Psoas muscle (tissue), 8 donors: ENCODE results near the gene SDR9C7. TPM values are rescaled to one million over a fixed set of nuclear protein-coding genes. Genes with fewer than 3 reads are reported as not detected.

ENCODE experiments used
- ATAC-seq, 4 donors: fragments of 200-7000 bp; cut with Tn5 transposase; one replicate each; pipeline ENCODE4 v1.9.1; 2020; ENCODE audit warnings: moderate library complexity in 3 of 4, mild to moderate bottlenecking in 2 of 4
- DNase-seq, 2 donors: peaks; one replicate each; pipeline ENCODE4 v3.0.0-alpha.2; 2020
- H3K27ac ChIP-seq: fragments of 200-600 bp; one replicate; pipeline ENCODE4 v1.8.0; 2022
- H3K27me3 ChIP-seq, 3 donors: fragments of 200-600 bp in 1 of 3; one replicate each; pipeline versions ENCODE4 v1.6.1 to v1.8.0; 2013 to 2022; ENCODE audit warnings: low read length in 2 of 3, mild to moderate bottlenecking in 2 of 3, moderate library complexity in 1 of 3; ENCODE audit not compliant: insufficient read depth in 3 of 3
- H3K36me3 ChIP-seq, 2 donors: fragments of 200-600 bp in 1 of 2; one replicate each; pipeline versions ENCODE4 v1.6.1 to v1.8.0; 2013 to 2022; ENCODE audit warnings: low read depth in 1 of 2, mild to moderate bottlenecking in 1 of 2, moderate library complexity in 1 of 2; ENCODE audit not compliant: insufficient read depth in 1 of 2
- H3K4me1 ChIP-seq: fragments of 200-600 bp; one replicate; pipeline ENCODE4 v1.8.0; 2022
- H3K4me3 ChIP-seq: fragments of 200-600 bp; one replicate; pipeline ENCODE4 v1.8.0; 2022; ENCODE audit warnings: mild to moderate bottlenecking
- H3K9me3 ChIP-seq: fragments of 200-600 bp; one replicate; pipeline ENCODE4 v1.8.0; 2022
- WGBS, 3 donors: extraction: QIAGEN DNeasy Blood & Tissue Kit; methylation state at CpG; one replicate each; pipeline versions ENCODE4 v1.1.6 to v1.1.7; 2013; 5-methylcytosine and 5-hydroxymethylcytosine counted together
- intact Hi-C, 2 donors: fragments of 100-400 bp; cut with DNase I; formaldehyde crosslinking; loops; one replicate each; pipeline versions ENCODE4 v1.11.0 to v1.14.2; 2022
- polyA plus RNA-seq, 3 donors: library from polyadenylated mRNA; stranded (reverse); fragments of 200-250 nt; gene quantifications; one replicate each; pipeline ENCODE4 v1.2.3, GENCODE V29; 2013
- total RNA-seq, 4 donors: library from RNA; stranded (reverse); fragmentation: NEBNext Ultra II Directional in 2 of 4; extraction: Animal tissue kit (Norgen Biotek cat#: 25700) in 2 of 4; gene quantifications; one replicate each; pipeline versions ENCODE4 v1.2.1 to v1.2.4, GENCODE V29; 2021 to 2023
- TF ChIP-seq, protein P1 (sequence below): fragments of 200-600 bp; IDR thresholded peaks from one replicate; pipeline ENCODE4 v1.8.0; 2022; ENCODE audit warnings: antibody characterized with exemption
- donor health status: healthy with polysubstance abuse.
- donor health status: DM: no; HTN: no; CAD: no; lungs with moderate emphysema.
- donor health status: Bipolar disorder and iron deficiency.
- donor health status: healthy.
- donor health status: DM: yes; HTN: yes; CAD: no.
- donor health status: DM: no; HTN: no; CAD: no.
- donor health status: DM: no; HTN: no; CAD: no.
- donor health status: DM: yes; HTN: yes; CAD: no.

The SDR9C7 gene
- total and polyA plus RNA-seq, 7 donors, result 0.07 to 0.97 (median 0.22) TPM; not detected in 1

- H3K4me1 ChIP-seq, result no peaks in the 10 kb centered on the region
- DNase-seq (no peak), ATAC-seq (no peak)
- intact Hi-C loops, result no loop called here
- peaks cover 14% of the 10 kb centered on the region for H3K9me3 ChIP-seq
- TF ChIP-seq, protein P1, sequence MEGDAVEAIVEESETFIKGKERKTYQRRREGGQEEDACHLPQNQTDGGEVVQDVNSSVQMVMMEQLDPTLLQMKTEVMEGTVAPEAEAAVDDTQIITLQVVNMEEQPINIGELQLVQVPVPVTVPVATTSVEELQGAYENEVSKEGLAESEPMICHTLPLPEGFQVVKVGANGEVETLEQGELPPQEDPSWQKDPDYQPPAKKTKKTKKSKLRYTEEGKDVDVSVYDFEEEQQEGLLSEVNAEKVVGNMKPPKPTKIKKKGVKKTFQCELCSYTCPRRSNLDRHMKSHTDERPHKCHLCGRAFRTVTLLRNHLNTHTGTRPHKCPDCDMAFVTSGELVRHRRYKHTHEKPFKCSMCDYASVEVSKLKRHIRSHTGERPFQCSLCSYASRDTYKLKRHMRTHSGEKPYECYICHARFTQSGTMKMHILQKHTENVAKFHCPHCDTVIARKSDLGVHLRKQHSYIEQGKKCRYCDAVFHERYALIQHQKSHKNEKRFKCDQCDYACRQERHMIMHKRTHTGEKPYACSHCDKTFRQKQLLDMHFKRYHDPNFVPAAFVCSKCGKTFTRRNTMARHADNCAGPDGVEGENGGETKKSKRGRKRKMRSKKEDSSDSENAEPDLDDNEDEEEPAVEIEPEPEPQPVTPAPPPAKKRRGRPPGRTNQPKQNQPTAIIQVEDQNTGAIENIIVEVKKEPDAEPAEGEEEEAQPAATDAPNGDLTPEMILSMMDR, result no peak
- H3K36me3 ChIP-seq, result no peaks in the 10 kb centered on the region
- no peak overlapping the region for H3K4me3 ChIP-seq
- no peak overlapping the region for H3K27ac ChIP-seq
- H3K27me3 ChIP-seq, result no peaks in the 10 kb centered on the region
These were observed 56.2 kb downstream of the SDR9C7 start for GRCh38 chr12:56878010-56878339.

DNA sequence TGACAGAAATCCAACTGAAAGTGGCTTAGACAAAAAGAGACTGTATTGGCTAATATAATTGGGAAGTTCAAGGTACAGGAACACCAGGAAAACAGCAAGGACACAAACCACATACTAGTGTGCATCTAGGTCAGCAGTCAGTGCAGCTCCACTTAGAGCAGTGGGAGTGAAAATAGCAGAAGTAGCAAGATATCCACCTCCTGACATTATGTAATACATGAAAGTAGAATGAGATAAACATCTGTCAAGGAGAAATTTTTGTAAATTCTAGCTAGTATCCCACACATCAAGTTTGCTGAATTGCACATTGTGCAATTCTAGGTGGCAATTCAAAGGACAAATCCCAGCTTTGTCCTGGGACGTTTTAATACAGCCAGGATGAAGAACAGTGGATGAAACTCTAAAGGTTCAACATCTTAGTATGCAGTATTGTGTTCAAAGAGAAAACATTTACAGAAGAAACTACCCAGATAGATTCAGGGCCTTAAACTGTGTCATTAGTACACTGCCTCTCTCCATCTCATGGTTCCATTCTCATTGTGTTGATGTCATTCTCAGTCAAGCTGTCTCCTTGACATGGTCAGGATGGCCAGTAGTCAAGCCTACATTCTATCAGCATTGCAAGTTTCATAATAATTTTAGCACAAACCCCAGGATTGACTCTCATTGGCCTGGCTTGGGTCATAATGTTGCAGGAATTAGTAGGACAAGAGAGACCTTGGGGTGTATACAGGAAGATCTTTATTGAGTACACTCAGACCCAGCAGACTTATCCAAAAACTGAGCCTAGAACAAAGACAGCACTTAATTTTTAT lies 56.8 kb downstream of the SDR9C7 start:
- no peak for DNase-seq
- Histone ChIP-seq H3K27me3 (no peaks in the 10 kb centered on the region), H3K4me3 (no peak overlapping the region), H3K27ac (no peak overlapping the region), H3K4me1 (no peaks in the 10 kb centered on the region), H3K36me3 (no peaks in the 10 kb centered on the region), H3K9me3 (peaks cover 10% of the 10 kb centered on the region)
- 22 to 62% (median 48%) methylated on average over 1 of the region's 1 CpG for WGBS, 3 donors
- TF ChIP-seq, protein P1, result no peak
- intact Hi-C loops, result no loop called here
- no peak for ATAC-seq

- no peak overlapping the region for H3K4me3 ChIP-seq
- DNase-seq, result no peak
These were observed 59.4 kb downstream of the SDR9C7 start for GRCh38 chr12:56874821-56875220.

GRCh38 chr12:56873382-56873781 lies 60.8 kb downstream of the SDR9C7 start:
- Histone ChIP-seq H3K4me3 (no peak overlapping the region), H3K27ac (no peak overlapping the region), H3K9me3 (no peaks in the 10 kb centered on the region), H3K4me1 (no peaks in the 10 kb centered on the region), H3K27me3 (no peaks in the 10 kb centered on the region), H3K36me3 (no peaks in the 10 kb centered on the region)
- intact Hi-C loops, result no loop called here
- TF ChIP-seq, protein P1, result no peak
- ATAC-seq (no peak), DNase-seq (no peak)
- 0 to 89% (median 0%) methylated on average over 1 of the region's 1 CpG for WGBS, 3 donors

More at GRCh38 chr12:56874821-56875220, 59.4 kb downstream of the SDR9C7 start:
- TF ChIP-seq, protein P1, result no peak
- Histone ChIP-seq H3K27ac (no peak overlapping the region), H3K9me3 (no peaks in the 10 kb centered on the region), H3K4me1 (no peaks in the 10 kb centered on the region), H3K36me3 (no peaks in the 10 kb centered on the region), H3K27me3 (no peaks in the 10 kb centered on the region)
- no peak for ATAC-seq
- 40 to 62% (median 45%) methylated on average over 1 of the region's 1 CpG for WGBS, 3 donors
- intact Hi-C loops, result no loop called here

Other genes with a start within 250 kb of the SDR9C7 start
- gene PTGES3, start 246.1 kb downstream of the SDR9C7 start, total RNA-seq, result 100 to 1,000 TPM; 118 to 192 (median 148) TPM
- gene PTGES3, start 246.1 kb downstream of the SDR9C7 start, polyA plus RNA-seq, result 100 to 1,000 TPM; 141 to 253 (median 165) TPM
- gene NACA, start 209.1 kb downstream of the SDR9C7 start, total RNA-seq, result 100 to 1,000 TPM; 434 to 719 (median 530) TPM
- 1,000 to 10,000 TPM in 1 of 3 donors, 100 to 1,000 TPM in 2; 483 to 1,147 (median 489) TPM for gene NACA, start 209.1 kb downstream of the SDR9C7 start, polyA plus RNA-seq
- 1 to 10 TPM; 2.3 to 4.8 (median 3.4) TPM for gene PRIM1, start 182.1 kb downstream of the SDR9C7 start, total RNA-seq
- gene PRIM1, start 182.1 kb downstream of the SDR9C7 start, polyA plus RNA-seq, result 1 to 10 TPM; 3.0 to 10.0 (median 6.3) TPM
- gene HSD17B6, start 171.1 kb downstream of the SDR9C7 start, total RNA-seq, result under 1 TPM in 3 of 4 donors, not detected in 1; 0.28 to 0.51 (median 0.36) TPM
- 1 to 10 TPM in 1 of 3 donors, under 1 TPM in 2; 0.14 to 4.5 (median 0.17) TPM for gene HSD17B6, start 171.1 kb downstream of the SDR9C7 start, polyA plus RNA-seq
- under 1 TPM; 0.20 to 0.52 (median 0.40) TPM for gene RDH16, start 23.2 kb upstream of the SDR9C7 start, total RNA-seq
- gene RDH16, start 23.2 kb upstream of the SDR9C7 start, polyA plus RNA-seq, result under 1 TPM; 0.10 to 0.47 (median 0.10) TPM
- gene ZBTB39, start 72.1 kb upstream of the SDR9C7 start, total RNA-seq, result 1 to 10 TPM; 3.2 to 5.2 (median 3.6) TPM
- 1 to 10 TPM; 1.2 to 3.1 (median 1.4) TPM for gene ZBTB39, start 72.1 kb upstream of the SDR9C7 start, polyA plus RNA-seq
- not detected for gene TAC3, start 82.1 kb upstream of the SDR9C7 start, total RNA-seq
- under 1 TPM in 1 of 3 donors, not detected in 2; 0.09 TPM for gene TAC3, start 82.1 kb upstream of the SDR9C7 start, polyA plus RNA-seq
- 1 to 10 TPM in 1 of 4 donors, under 1 TPM in 2, not detected in 1; 0.10 to 1.3 (median 0.20) TPM for gene MYO1A, start 115.7 kb upstream of the SDR9C7 start, total RNA-seq
- gene MYO1A, start 115.7 kb upstream of the SDR9C7 start, polyA plus RNA-seq, result under 1 TPM; 0.04 to 0.91 (median 0.18) TPM
- gene NEMP1, start 144.4 kb upstream of the SDR9C7 start, total RNA-seq, result 1 to 10 TPM; 1.5 to 3.2 (median 2.1) TPM
- 1 to 10 TPM; 1.3 to 3.0 (median 2.7) TPM for gene NEMP1, start 144.4 kb upstream of the SDR9C7 start, polyA plus RNA-seq
- 10 to 100 TPM in 2 of 4 donors, 1 to 10 TPM in 2; 7.1 to 28.4 (median 10.8) TPM for gene NAB2, start 154.7 kb upstream of the SDR9C7 start, total RNA-seq
- gene NAB2, start 154.7 kb upstream of the SDR9C7 start, polyA plus RNA-seq, result 100 to 1,000 TPM in 1 of 3 donors, 1 to 10 TPM in 2; 5.6 to 114 (median 8.2) TPM
- gene STAT6, start 177.0 kb upstream of the SDR9C7 start, total RNA-seq, result 10 to 100 TPM; 14.1 to 27.7 (median 18.2) TPM
- 10 to 100 TPM; 10.4 to 11.6 (median 11.3) TPM for gene STAT6, start 177.0 kb upstream of the SDR9C7 start, polyA plus RNA-seq
- gene LRP1, start 194.1 kb upstream of the SDR9C7 start, total RNA-seq, result 10 to 100 TPM; 33.1 to 50.6 (median 35.1) TPM
- gene LRP1, start 194.1 kb upstream of the SDR9C7 start, polyA plus RNA-seq, result 10 to 100 TPM; 10.7 to 14.7 (median 14.5) TPM
- not detected for gene LRP1-AS, start 213.2 kb upstream of the SDR9C7 start, total RNA-seq
- gene LRP1-AS, start 213.2 kb upstream of the SDR9C7 start, polyA plus RNA-seq, result not detected